GM13977 (cell line): ENCODE measurements around the gene C16orf54.
"Not testable (repeated sequence)": the region's sequence is repeated elsewhere in the genome, so short reads cannot be mapped to it uniquely, and the experiment has no call there.

Source experiments
- DNase-seq: peaks from one replicate; pipeline ENCODE4 v3.0.0; 2012; ENCODE audit warnings: low spot score
- CTCF ChIP-seq: IDR thresholded peaks from 2 replicates; pipeline ENCODE4 v1.5.1; 2012; ENCODE audit warnings: mild to moderate bottlenecking, control low read depth; ENCODE audit not compliant: insufficient read depth; ENCODE audit errors: extremely low read depth, missing control alignments
- in situ Hi-C: fragments of 300-500 bp; cut with MboI; formaldehyde crosslinking; loops from one replicate; pipeline ENCODE4 v1.12.0; 2022; ENCODE audit warnings: low sequenced_read_pairs, low pct_unique_long_range_greater_than_20kb, mixed read lengths, inconsistent platforms; ENCODE audit not compliant: unreplicated experiment

Gene C16orf54

DNA sequence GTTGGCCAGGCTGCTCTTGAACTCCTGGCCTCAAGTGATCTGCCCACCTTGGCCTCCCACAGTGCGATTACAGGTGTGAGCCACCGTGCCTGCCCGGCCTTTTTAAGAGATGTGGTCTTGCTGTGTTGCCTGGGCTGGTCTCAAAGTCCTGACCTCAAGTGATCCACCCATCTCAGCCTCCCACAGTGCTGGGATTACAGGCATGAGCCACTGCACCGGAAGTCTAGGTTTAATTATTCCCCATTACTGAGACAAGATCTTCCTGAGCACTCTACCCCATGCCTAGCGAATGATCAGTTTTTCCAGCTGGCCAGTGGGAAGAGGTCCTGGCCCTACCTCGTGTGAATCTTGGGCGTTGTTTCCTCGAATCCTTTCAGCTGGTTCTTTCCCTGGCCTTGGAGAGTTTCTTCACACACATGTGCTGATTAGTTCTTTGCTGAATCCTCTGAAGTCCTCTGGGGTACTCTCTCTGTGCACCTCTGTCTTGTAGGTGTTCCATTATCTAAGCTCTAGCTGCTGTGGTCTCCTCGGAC lies 18.9 kb downstream of the C16orf54 start:
- in situ Hi-C loops, result no loop called here
- TF ChIP-seq CTCF, result no peak
- no peak for DNase-seq

DNA sequence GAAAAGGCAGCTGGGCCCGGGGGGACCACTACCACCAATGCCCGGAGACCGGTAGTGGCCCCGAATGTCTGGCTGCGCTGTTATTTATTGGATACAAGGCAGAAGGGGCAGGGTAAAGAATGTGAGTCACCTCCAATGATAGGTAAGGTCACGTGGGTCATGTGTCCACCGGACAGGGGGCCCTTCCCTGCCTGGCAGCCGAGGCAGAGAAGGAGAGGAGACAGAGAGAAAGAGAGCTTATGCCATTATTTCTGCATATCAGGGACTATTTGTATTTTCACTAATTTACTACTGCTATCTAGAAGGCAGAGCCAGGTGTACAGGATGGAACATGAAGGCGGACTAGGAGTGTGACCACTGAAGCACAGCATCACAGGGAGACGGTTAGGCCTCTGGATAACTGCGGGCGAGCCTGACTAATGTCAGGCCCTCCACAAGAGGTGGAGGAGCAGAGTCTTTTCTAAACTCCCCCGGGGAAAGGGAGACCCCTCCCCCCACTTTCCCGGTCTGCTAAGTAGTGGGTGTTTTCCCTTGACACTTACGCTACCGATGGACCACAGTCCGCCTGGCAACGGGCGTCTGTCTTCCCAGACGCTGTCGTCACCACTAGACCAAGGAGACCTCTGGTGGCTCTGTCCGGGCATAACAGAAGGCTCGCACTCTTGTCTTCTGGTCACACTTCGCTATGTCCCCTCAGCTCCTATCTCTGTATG lies 24.5 kb downstream of the C16orf54 start:
- TF ChIP-seq CTCF, result peak; percentile 72
- in situ Hi-C loops, DNase-seq: not testable (repeated sequence)

- in situ Hi-C loops, result no loop called here
- no peak for DNase-seq
- no peak for TF ChIP-seq CTCF
Observed at GRCh38 chr16:29720703-29721102, 25.1 kb downstream of the C16orf54 start.

DNA sequence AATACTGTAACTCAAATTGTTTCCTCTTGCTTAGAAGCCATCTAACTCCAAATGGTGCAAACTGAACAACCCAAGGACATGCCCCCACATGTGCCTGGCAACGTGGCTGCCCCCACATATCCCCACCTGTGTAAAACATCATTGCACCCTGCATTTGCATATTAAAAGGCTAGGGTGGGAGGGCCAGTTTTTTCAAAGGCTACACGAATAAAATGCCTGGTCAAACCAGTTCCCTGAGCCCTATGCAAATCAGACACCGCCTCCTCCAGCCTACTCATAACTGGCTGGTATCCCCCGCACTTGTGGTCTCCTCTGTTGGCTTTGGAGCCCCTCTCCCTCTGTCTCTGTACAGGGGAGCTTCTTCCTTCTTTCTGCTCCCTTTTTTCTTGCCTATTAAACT lies 26.7 kb downstream of the C16orf54 start:
- no peak for DNase-seq
- in situ Hi-C loops, result no loop called here
- TF ChIP-seq CTCF, result no peak

GRCh38 chr16:29717113-29717512 lies 28.7 kb downstream of the C16orf54 start:
- in situ Hi-C loops, result no loop called here
- no peak for DNase-seq
- no peak for TF ChIP-seq CTCF

DNA sequence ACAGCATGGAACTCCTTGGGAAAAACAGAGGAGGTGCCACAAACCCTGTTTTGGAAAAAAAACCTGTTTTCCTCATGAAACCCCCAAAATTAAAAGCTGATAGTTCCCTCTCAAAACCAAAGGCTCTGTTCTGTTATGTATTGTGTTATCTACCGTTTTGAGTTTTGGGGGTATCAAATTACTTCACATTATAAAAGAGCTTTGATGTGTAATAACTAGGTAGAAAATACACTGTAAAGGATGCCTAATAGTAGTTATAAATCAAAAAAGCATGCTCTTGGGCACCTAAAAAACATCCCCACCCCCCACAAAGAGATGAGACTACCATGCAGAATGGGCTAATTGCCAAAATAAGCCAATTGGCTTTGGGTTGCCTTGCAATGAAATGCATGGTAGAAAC lies 30.8 kb downstream of the C16orf54 start:
- TF ChIP-seq CTCF, result no peak
- in situ Hi-C loops, result no loop called here
- DNase-seq, result no peak
